Epithelial cell of prostate (primary cell): Measurements from ENCODE around the gene NUDT17.

Experiments used
- DNase-seq: peaks from one replicate; pipeline ENCODE4 v3.0.0-alpha.2; 2011; ENCODE audit warnings: low read depth, low spot score
- H3K27ac ChIP-seq: fragments of 450-650 bp; 2 replicates; pipeline ENCODE4 v1.5.1; 2017; ENCODE audit warnings: mild to moderate bottlenecking

NUDT17 gene

GRCh38 chr1:145886390-145886789 lies 41.0 kb downstream of the NUDT17 start:
- no peak for DNase-seq
- H3K27ac ChIP-seq: no peak overlapping the region

DNA sequence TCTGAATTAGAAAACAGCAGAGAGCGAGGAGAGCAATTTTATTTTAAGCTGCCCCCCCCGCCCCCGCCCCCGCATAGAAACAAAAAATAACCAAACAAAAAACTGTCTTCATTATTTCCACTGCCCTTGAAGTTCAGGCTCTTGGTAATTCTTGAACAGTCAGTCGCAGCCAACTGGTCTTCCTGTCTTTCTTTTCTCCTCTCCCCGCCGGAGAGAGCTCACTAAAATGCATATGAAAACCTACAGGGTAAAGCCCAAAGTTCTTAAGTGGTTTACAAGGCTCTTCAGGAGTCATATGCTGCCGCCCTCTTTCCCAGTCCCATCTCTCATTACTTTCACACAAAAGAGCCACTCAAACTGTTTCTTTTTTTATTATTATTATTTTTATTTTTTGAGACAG lies 41.4 kb downstream of the NUDT17 start:
- no peak overlapping the region for H3K27ac ChIP-seq

DNA sequence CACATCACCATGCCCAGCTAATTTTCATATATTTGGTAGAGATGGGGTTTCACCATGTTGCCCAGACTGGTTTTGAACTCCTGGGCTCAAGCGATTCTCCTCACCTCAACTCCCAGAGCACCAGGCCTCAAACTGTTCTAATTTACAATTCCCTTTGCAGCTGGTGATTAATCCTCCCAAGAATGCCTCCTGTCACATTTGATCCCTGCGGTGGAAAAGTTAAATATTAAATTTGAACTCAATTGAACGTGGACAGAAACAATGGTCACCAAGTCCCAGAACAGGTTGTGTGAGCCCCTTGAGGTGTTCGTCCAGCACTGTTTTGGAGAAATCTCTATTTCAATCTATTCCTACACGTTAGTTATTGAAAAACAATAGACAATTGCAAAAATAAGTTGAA lies 42.2 kb downstream of the NUDT17 start:
- no peak overlapping the region for H3K27ac ChIP-seq
- DNase-seq: no peak

More for the DNA sequence above, 41.4 kb downstream of the NUDT17 start:
- DNase-seq: no peak

DNA sequence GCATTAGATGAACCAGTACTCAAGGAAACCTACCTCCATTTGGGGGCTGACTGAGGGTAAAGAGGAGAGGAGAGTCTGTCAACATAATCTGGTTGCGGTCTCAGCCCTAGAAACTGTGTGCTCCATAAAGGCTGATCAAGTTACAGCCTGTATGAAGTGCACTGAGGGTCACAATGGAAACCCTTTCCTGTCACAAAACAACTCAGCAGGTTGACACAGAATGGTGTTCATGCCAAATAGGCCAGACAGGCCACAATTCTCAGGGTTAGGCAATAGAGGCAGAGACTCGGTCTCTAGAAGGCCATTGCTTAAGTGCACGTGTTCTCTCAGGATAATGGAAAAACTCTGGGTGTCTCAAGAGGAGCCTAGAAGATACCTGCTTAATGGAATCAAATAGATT lies 44.3 kb downstream of the NUDT17 start:
- peak overlapping the region; percentile 86 for H3K27ac ChIP-seq
- no peak for DNase-seq

- peak overlapping the region; percentile 86 for H3K27ac ChIP-seq
- DNase-seq: peak; percentile 44
These were observed 45.7 kb downstream of the NUDT17 start for GRCh38 chr1:145891143-145891542.

GRCh38 chr1:145891587-145892485 lies 46.4 kb downstream of the NUDT17 start:
- H3K27ac ChIP-seq: peak overlapping the region; percentile 86

GRCh38 chr1:145892486-145893087 lies 47.2 kb downstream of the NUDT17 start:
- peak overlapping the region; percentile 86 for H3K27ac ChIP-seq
- no peak for DNase-seq

More at GRCh38 chr1:145891587-145892485, 46.4 kb downstream of the NUDT17 start:
- DNase-seq: peak; percentile 91

- H3K27ac ChIP-seq: no peak overlapping the region
- DNase-seq: no peak
These were observed 48.1 kb downstream of the NUDT17 start for GRCh38 chr1:145893306-145894055.

GRCh38 chr1:145895471-145895870 lies 50.0 kb downstream of the NUDT17 start:
- DNase-seq: no peak
- no peak overlapping the region for H3K27ac ChIP-seq

DNA sequence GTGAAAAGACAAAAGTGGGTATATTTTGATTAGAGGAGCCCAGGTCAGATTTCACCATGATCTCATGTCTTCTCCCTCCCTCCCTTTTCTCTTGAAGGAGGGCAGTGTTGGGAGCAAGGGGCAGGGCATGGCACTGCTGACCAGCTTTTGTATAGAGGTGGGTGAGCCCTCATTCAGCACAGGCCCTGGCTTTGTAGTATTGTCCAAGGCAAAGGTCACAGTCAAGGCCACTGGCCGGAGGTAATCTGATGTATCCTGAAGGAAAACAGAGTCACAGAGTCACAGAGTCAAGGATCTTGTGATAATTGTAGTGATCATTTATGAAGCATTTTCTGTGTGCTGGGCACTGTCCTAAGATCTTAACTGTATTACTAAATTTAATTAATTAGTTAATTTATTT lies 52.5 kb downstream of the NUDT17 start:
- DNase-seq: no peak
- no peak overlapping the region for H3K27ac ChIP-seq
